CD4-positive, alpha-beta T cell treated with Interleukin-4 for 1 hour (primary cell): ENCODE results near the gene DKK3.

ENCODE experiments used
- DNase-seq, 2 donors: peaks; one replicate each; pipeline ENCODE4 v3.0.0-alpha.2; 2020 to 2022

DKK3 gene

DNA sequence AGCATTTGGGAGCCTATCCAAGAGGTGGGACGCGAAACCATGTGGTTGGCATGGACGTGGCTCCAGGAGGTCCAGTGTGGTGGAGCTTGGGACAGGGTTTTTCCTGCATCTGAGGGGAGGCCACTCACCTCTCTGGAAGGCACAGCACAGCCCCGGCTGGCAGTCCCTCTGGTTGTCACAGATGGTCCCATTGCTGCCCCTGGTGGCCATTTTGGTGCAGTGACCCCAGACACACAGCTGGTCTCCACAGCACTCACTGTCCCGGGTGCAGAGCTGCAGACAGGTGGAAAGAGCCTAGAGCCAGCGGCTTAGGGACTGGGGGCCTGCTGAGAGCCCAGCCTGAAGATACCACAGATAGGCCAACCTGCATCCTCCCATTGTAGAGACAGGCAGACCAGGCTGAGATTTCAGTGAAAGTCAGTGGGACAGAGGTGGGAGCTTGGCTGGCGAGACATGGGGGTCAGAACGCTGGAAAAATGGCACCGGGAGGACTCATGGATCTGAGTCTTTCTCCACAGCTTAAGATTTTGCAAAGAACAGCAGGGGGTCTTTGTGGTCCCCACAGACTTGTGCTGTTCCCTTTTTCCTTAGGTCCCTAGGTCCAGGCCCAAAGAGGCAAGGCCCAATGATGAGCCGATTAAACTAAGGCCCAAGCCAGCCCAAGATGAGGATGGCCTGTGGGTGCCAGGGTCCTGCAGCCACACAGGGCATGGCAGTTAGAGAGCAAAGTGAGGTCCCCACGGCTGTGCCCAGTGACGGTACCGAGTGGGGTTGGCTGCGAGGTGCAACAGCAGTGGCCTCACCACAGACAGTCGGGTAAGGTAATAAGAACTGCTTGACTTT is 41.4 kb downstream of the DKK3 start:
- DNase-seq, result peak; percentile 63 to 66

- DNase-seq, result no peak
These were observed 42.1 kb downstream of the DKK3 start for GRCh38 chr11:11966354-11966741.

DNA sequence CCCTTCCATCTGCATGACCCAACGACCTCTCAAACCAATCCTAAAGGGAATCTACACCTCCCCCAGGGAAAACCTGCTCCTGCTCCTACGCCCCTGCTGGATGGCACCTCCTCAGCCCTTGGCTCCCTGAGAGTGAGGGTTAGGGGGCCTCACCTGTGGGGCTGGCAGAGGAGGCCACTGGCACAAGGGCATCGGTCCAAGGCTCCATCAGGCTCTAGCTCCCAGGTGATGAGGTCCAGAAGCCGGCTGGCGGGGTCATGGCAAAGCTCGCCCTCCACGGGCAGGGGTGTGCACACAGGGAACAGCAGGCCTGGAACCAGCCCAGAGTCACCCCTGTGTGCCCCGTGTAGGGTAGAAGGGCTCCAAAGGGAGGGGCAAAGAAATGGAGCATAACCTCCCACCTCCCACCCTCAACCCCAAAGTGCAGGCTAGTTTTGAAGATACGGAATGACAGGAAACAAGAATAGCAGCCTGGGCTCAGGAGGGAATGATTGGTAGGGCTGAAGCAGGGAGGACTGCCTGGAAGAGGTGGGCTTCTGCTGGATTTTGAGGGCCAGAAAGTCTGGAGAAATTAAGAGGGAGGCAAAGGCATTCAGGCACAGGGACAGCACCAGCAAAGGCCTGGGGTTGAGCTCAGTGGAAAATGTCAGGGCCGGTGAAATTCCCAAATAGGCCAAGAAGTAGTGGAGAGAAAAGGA is 42.6 kb downstream of the DKK3 start:
- no peak for DNase-seq

- no peak for DNase-seq
These were observed 43.2 kb downstream of the DKK3 start for GRCh38 chr11:11965192-11965591.

- DNase-seq, result no peak
These were observed 43.7 kb downstream of the DKK3 start for GRCh38 chr11:11964774-11965150.

DNA sequence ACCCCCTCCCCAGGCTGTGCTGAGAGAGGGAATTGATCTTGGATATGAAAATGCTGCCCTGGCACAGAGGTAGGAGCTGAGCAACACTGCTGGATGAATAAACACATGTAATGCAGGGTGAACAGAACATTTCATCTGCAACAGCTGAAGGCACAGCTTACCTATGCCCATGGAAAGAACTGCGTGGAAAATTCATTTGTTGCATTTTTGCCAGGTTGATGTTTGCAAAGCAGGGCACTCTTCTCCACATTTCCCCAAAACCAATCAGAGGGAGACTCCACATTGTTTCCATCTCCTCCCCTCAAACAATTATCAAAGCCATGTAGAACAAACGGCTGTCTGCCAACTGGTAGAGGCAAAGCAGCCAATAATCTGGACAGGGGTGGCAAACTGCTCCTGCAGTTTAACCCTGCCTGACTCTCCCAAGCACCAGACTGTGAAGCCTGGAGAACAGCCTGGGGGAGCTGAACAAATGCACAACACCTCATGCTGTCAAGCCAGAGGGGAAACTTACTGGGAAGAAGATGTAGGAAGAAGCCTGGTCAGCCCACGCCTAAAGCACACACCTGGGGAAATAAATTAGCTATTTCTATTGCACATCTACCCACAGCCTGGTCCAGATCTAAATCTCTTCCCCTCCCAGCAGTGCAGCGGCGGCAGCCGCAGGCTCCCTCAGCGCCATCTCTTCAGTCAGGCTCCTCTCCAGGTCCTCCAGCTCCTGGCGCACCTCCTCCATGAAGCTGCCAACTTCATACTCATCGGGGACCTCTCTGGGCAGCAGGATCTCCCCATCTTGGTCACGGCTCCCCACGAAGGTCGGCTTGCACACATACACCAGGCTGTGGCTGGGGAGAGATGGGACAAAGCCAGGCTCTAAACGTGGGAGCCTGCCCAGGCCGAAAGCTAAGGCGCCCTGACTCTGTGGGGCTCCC is 44.3 kb downstream of the DKK3 start:
- DNase-seq, result no peak

DNA sequence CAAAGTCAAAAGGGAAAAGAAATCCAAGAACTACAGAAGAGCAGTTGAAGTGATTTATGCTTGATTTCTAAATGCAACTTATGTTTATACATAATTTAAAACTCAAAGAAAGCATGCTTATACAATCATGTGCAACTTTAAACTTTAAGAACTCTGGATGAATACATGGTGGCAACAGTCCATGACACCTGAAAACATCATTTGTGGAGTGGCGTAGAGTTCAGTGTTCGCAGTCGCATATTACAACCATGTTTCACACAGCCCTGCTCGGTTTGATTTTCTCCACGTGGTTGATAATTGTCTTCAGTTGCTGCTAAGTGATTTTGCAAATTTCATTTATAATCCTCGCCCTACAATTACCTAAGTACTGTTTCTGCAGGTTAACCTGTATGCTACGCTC is 45.4 kb downstream of the DKK3 start:
- no peak for DNase-seq

DNA sequence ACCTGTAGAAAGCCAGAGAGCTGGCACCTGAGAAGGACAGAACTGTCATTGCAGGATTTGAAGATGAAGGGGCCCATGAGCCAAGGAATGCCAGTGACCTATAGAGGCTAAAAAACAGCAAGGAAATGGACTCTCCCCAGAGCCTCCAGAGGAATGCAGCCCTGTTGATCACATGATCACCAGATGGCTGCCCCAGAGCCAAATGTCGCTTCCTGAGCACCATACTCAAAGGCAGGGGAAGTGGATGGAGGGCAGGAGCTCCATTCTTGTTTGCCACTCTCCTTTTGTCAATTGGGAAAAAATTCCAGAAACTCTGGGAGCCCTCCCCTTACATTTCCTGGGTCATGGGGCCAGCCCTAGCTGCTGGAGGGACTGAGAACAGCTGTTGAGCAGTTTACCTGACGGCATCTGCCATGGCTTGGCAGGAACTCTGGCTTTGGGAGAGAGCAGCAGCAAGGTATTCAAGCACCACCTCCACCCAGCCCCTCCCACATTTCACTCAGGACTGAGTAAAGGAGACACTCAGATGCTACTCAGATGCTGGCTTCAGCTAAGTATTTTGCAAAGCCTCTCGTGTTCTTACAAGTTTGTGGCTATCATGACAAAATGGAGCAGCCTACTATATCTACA is 46.9 kb downstream of the DKK3 start:
- no peak for DNase-seq

GRCh38 chr11:11960687-11961086 is 47.7 kb downstream of the DKK3 start:
- peak in 1 of 2 donors; percentile 46 for DNase-seq

DNA sequence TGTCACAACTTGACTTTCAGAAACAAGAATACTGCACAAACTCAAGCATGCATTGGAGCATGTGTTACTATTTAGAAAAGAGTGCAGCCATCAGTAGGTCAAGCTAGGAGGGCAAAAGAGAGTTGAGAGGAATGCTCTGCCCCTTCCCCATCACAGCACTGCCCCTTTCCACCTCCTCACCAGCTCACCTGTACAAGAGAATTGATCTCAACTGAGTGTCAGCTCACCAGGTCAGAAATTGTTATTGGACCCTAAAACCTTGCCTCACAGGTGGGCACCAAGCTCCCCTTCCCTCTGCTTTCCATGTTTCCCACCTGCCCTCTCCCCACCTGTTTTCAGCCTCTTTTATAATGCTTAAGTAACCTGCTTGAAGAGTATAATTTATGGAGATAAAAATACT is 48.8 kb downstream of the DKK3 start:
- no peak for DNase-seq

GRCh38 chr11:11958403-11959231 is 49.8 kb downstream of the DKK3 start:
- no peak for DNase-seq

DNA sequence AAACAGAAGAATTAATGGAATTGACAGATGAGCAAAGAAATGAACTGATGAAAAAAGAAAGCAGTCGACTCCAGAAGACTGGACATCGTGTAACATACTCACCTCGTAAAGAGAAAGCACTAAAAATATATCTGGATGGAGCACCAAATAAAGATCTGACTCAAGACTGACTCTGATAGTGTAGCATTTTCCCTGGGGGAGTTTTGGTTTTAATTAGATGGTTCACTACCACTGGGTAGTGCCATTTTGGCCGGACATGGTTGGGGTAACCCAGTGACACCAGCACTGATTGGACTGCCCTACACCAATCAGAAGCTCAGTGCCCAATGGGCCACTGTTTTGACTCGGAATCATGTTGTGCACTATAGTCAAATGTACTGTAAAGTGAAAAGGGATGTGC is 52.4 kb downstream of the DKK3 start:
- DNase-seq, result no peak

DNA sequence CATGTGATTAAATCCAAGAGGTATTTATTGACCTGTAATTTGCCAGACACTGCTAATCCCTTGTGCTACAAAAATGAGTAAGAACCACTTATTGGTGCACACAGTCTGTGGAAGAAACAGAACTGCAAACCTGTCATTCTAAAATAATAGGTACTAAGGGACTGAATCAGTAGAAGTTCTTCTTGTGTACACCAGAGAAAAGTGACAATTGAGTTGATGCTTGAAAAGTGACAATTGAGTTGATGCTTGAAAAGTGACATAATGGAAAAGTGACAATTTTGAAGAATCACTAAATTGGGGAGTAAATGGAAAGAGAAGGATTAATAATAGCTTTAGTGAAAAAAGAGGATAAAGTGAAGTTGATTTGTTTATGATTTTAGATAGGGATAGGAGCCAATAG is 56.4 kb downstream of the DKK3 start:
- DNase-seq, result no peak

DNA sequence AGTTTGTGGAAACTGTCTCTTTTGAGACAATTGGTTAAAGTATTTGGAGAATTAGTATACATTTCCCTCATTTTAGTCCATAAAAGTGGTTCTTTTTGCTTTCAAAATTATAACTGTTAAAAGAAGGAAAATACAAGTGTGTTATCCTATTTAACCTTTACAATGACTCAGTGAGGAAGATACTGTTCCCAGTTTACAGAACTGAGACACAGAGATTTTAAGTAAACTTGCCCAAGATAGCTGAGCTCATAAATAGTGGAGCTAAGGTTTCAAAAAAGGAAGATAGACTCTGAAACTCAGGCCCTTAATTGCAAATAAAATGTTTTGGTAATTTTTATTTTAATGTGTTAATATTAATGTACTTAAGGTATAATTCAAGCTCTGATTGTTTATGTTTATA is 58.9 kb downstream of the DKK3 start:
- DNase-seq, result no peak

GRCh38 chr11:11948242-11948947 is 60.0 kb downstream of the DKK3 start:
- DNase-seq, result no peak

GRCh38 chr11:11947825-11948224 is 60.6 kb downstream of the DKK3 start:
- DNase-seq, result no peak

- no peak for DNase-seq
These were observed 61.5 kb downstream of the DKK3 start for GRCh38 chr11:11946878-11947277.

- DNase-seq, result no peak
These were observed 62.2 kb downstream of the DKK3 start for GRCh38 chr11:11946180-11946579.

DNA sequence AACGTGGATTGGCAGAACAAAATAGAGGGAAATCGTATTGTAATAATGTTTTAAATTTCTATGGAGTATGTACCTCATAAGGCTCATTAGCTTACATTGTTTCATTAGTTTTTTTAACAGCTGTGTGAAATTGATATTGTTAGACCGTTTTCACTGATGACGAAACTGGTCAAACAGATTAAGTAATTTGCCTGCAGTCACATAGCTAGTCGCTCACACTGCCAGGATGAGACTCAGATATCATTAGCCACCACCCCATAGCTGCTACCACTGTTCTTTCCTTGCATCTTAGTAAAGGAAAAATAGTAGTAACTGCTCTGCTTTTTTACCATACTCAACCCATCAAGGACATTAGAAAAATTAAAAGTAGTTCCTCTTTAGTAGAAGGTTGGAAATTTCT is 64.0 kb downstream of the DKK3 start:
- no peak for DNase-seq

GRCh38 chr11:11942668-11943067 is 65.8 kb downstream of the DKK3 start:
- DNase-seq, result no peak

DNA sequence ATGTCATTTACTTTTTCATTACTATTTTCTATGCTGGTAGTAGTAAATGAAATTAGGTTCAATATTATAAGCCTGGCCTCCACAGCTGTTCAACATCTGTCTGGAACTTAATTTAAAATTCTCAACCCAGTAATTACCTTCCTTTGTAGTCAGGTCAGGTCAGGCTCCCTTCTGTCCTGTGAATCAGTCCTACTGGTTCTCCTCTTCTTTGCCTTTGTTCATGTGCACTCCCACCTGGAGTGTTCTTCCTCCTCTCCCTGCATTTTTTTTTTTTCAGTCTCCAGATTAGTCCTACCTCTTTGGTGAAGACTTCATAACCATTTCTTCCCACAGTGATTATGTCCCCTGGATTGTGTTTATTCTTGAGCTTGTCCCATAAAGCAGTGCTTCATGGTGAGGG is 67.9 kb downstream of the DKK3 start:
- no peak for DNase-seq
